ENCODE data around the gene HDHD2.
"Not testable (repeated sequence)": the region's sequence is repeated elsewhere in the genome, so short reads cannot be mapped to it uniquely, and the experiment has no call there.

HDHD2 gene

GRCh38 chr18:47150029-47150823, at the start of gene HDHD2:
Gene HDHD2 (minus strand): TSS chr18:47150500. CDS start chr18:47136439, 14,061 bp downstream.
- ATAC-seq (replicated peaks; ENCODE audit: extremely low read depth, poor library complexity, severe bottlenecking) (peak; percentile 66), DNase-seq (ENCODE audit: low spot score in 2 of 2) (peak; percentile 47)
- H3K36me3 Mint-ChIP-seq (ENCODE audit: insufficient read depth): peaks cover 8% of the 10 kb centered on the region
- peak within 1 kb of the TSS; percentile 99 for H3K4me3 Mint-ChIP-seq
- no peaks in the 10 kb centered on the region for H3K9me3 Mint-ChIP-seq
- peaks cover 50% of the 10 kb centered on the region for H3K4me1 Mint-ChIP-seq
- H3K27me3 Mint-ChIP-seq: no peaks in the 10 kb centered on the region
- H3K27ac Mint-ChIP-seq (ENCODE audit: low read depth): peak within 1 kb of the TSS; percentile 93

GRCh38 chr18:47195961-47196360, 45.7 kb upstream of the HDHD2 start:
- not testable (repeated sequence) for H3K4me3 Mint-ChIP-seq; H3K9me3 Mint-ChIP-seq; H3K36me3 Mint-ChIP-seq (ENCODE audit: insufficient read depth); H3K27ac Mint-ChIP-seq (ENCODE audit: low read depth); DNase-seq (ENCODE audit: low spot score in 2 of 2); H3K4me1 Mint-ChIP-seq; ATAC-seq (replicated peaks; ENCODE audit: extremely low read depth, poor library complexity, severe bottlenecking)
- H3K27me3 Mint-ChIP-seq: peaks cover 62% of the 10 kb centered on the region

GRCh38 chr18:47191961-47192360, 41.7 kb upstream of the HDHD2 start:
- Mint-ChIP-seq H3K27ac (ENCODE audit: low read depth) (no peak overlapping the region), H3K4me1 (no peaks in the 10 kb centered on the region), H3K4me3 (no peak overlapping the region), H3K9me3 (no peaks in the 10 kb centered on the region), H3K36me3 (ENCODE audit: insufficient read depth) (no peaks in the 10 kb centered on the region), H3K27me3 (peaks cover 55% of the 10 kb centered on the region)
- DNase-seq (ENCODE audit: low spot score in 2 of 2): no peak
- no peak for ATAC-seq (replicated peaks; ENCODE audit: extremely low read depth, poor library complexity, severe bottlenecking)

GRCh38 chr18:47187721-47188120, 37.4 kb upstream of the HDHD2 start:
- Mint-ChIP-seq H3K9me3 (peaks cover 8% of the 10 kb centered on the region), H3K36me3 (ENCODE audit: insufficient read depth) (no peaks in the 10 kb centered on the region), H3K27me3 (peaks cover 43% of the 10 kb centered on the region), H3K27ac (ENCODE audit: low read depth) (no peak overlapping the region), H3K4me1 (no peaks in the 10 kb centered on the region), H3K4me3 (no peak overlapping the region)
- ATAC-seq (replicated peaks; ENCODE audit: extremely low read depth, poor library complexity, severe bottlenecking) (no peak), DNase-seq (ENCODE audit: low spot score in 2 of 2) (no peak)

GRCh38 chr18:47184419-47185050, 34.2 kb upstream of the HDHD2 start:
- H3K27ac Mint-ChIP-seq (ENCODE audit: low read depth): no peak overlapping the region
- DNase-seq (ENCODE audit: low spot score in 2 of 2) (no peak), ATAC-seq (replicated peaks; ENCODE audit: extremely low read depth, poor library complexity, severe bottlenecking) (no peak)
- no peaks in the 10 kb centered on the region for H3K36me3 Mint-ChIP-seq (ENCODE audit: insufficient read depth)
- no peaks in the 10 kb centered on the region for H3K4me1 Mint-ChIP-seq
- H3K4me3 Mint-ChIP-seq: no peak overlapping the region
- peaks cover 59% of the 10 kb centered on the region for H3K27me3 Mint-ChIP-seq
- H3K9me3 Mint-ChIP-seq: peaks cover 8% of the 10 kb centered on the region

GRCh38 chr18:47182156-47182555, 31.9 kb upstream of the HDHD2 start:
- not testable (repeated sequence) for H3K4me1 Mint-ChIP-seq; ATAC-seq (replicated peaks; ENCODE audit: extremely low read depth, poor library complexity, severe bottlenecking); H3K9me3 Mint-ChIP-seq; DNase-seq (ENCODE audit: low spot score in 2 of 2); H3K27ac Mint-ChIP-seq (ENCODE audit: low read depth); H3K36me3 Mint-ChIP-seq (ENCODE audit: insufficient read depth); H3K4me3 Mint-ChIP-seq
- H3K27me3 Mint-ChIP-seq: peaks cover 50% of the 10 kb centered on the region

GRCh38 chr18:47180765-47181164, 30.5 kb upstream of the HDHD2 start:
- Mint-ChIP-seq H3K4me1 (no peaks in the 10 kb centered on the region), H3K27ac (ENCODE audit: low read depth) (no peak overlapping the region), H3K9me3 (peaks cover 8% of the 10 kb centered on the region), H3K27me3 (peaks cover 39% of the 10 kb centered on the region), H3K36me3 (ENCODE audit: insufficient read depth) (peaks cover 3% of the 10 kb centered on the region), H3K4me3 (no peak overlapping the region)
- DNase-seq (ENCODE audit: low spot score in 2 of 2) (no peak), ATAC-seq (replicated peaks; ENCODE audit: extremely low read depth, poor library complexity, severe bottlenecking) (no peak)

GRCh38 chr18:47179520-47179919, 29.2 kb upstream of the HDHD2 start:
- ATAC-seq (replicated peaks; ENCODE audit: extremely low read depth, poor library complexity, severe bottlenecking): no peak
- H3K27ac Mint-ChIP-seq (ENCODE audit: low read depth): no peak overlapping the region
- no peaks in the 10 kb centered on the region for H3K4me1 Mint-ChIP-seq
- no peak for DNase-seq (ENCODE audit: low spot score in 2 of 2)
- peaks cover 5% of the 10 kb centered on the region for H3K9me3 Mint-ChIP-seq
- H3K27me3 Mint-ChIP-seq: peaks cover 35% of the 10 kb centered on the region
- H3K4me3 Mint-ChIP-seq: no peak overlapping the region
- H3K36me3 Mint-ChIP-seq (ENCODE audit: insufficient read depth): peaks cover 3% of the 10 kb centered on the region

- no peaks in the 10 kb centered on the region for H3K4me1 Mint-ChIP-seq
- H3K27ac Mint-ChIP-seq (ENCODE audit: low read depth): no peak within 1 kb of the TSS
- no peaks in the 10 kb centered on the region for H3K9me3 Mint-ChIP-seq
- ATAC-seq (replicated peaks; ENCODE audit: extremely low read depth, poor library complexity, severe bottlenecking) (peak; percentile 87), DNase-seq (ENCODE audit: low spot score in 2 of 2) (peak; percentile 79 to 81)
- no peak within 1 kb of the TSS for H3K4me3 Mint-ChIP-seq
- H3K27me3 Mint-ChIP-seq: peaks cover 8% of the 10 kb centered on the region
- peaks cover 3% of the 10 kb centered on the region for H3K36me3 Mint-ChIP-seq (ENCODE audit: insufficient read depth)
Measured at GRCh38 chr18:47175898-47176575, 25.7 kb upstream of the HDHD2 start, which contains the start of gene IER3IP1. Gene IER3IP1 (minus strand): TSS chr18:47176364. CDS start chr18:47176277, 87 bp downstream.

- Mint-ChIP-seq H3K36me3 (ENCODE audit: insufficient read depth) (peaks cover 3% of the 10 kb centered on the region), H3K27me3 (peaks cover 2% of the 10 kb centered on the region), H3K9me3 (no peaks in the 10 kb centered on the region), H3K27ac (ENCODE audit: low read depth) (no peak overlapping the region), H3K4me1 (no peaks in the 10 kb centered on the region), H3K4me3 (no peak overlapping the region)
- ATAC-seq (replicated peaks; ENCODE audit: extremely low read depth, poor library complexity, severe bottlenecking) (peak; percentile 9), DNase-seq (ENCODE audit: low spot score in 2 of 2) (no peak)
Measured at GRCh38 chr18:47175283-47175897, 25.1 kb upstream of the HDHD2 start.

GRCh38 chr18:47174545-47175116, 24.3 kb upstream of the HDHD2 start:
- H3K36me3 Mint-ChIP-seq (ENCODE audit: insufficient read depth): peaks cover 3% of the 10 kb centered on the region
- no peaks in the 10 kb centered on the region for H3K27me3 Mint-ChIP-seq
- DNase-seq (ENCODE audit: low spot score in 2 of 2) (no peak), ATAC-seq (replicated peaks; ENCODE audit: extremely low read depth, poor library complexity, severe bottlenecking) (no peak)
- no peak overlapping the region for H3K27ac Mint-ChIP-seq (ENCODE audit: low read depth)
- no peaks in the 10 kb centered on the region for H3K9me3 Mint-ChIP-seq
- H3K4me3 Mint-ChIP-seq: no peak overlapping the region
- H3K4me1 Mint-ChIP-seq: peaks cover 6% of the 10 kb centered on the region

- ATAC-seq (replicated peaks; ENCODE audit: extremely low read depth, poor library complexity, severe bottlenecking) (no peak), DNase-seq (ENCODE audit: low spot score in 2 of 2) (no peak)
- H3K36me3 Mint-ChIP-seq (ENCODE audit: insufficient read depth): peaks cover 2% of the 10 kb centered on the region
Measured at GRCh38 chr18:47172476-47172875, 22.2 kb upstream of the HDHD2 start.

More at GRCh38 chr18:47172476-47172875, 22.2 kb upstream of the HDHD2 start:
- Mint-ChIP-seq H3K27me3 (no peaks in the 10 kb centered on the region), H3K4me3 (no peak overlapping the region), H3K9me3 (no peaks in the 10 kb centered on the region), H3K27ac (ENCODE audit: low read depth) (no peak overlapping the region), H3K4me1 (peaks cover 16% of the 10 kb centered on the region)

All from central memory CD8-positive, alpha-beta T cell (primary cell).